GM19468 (cell line): ENCODE results near the gene ARF3.

ENCODE experiments used
- ATAC-seq: cut with Tn5 transposase; IDR thresholded peaks from one replicate; pipeline ENCODE4 v1.9.1; 2021; ENCODE audit warnings: mild to moderate bottlenecking, moderate library complexity, moderate number of reproducible peaks; ENCODE audit not compliant: unreplicated experiment; ENCODE audit errors: extremely low read depth

Gene ARF3

GRCh38 chr12:48982397-48983080 lies 25.3 kb upstream of the ARF3 start:
- ATAC-seq = no peak

GRCh38 chr12:48981757-48982157 lies 24.5 kb upstream of the ARF3 start:
- no peak for ATAC-seq

GRCh38 chr12:48980953-48981756 lies 23.9 kb upstream of the ARF3 start:
- ATAC-seq = no peak

- no peak for ATAC-seq
Observed at GRCh38 chr12:48980389-48980952, 23.2 kb upstream of the ARF3 start.

- no peak for ATAC-seq
Observed at GRCh38 chr12:48979602-48980388, 22.5 kb upstream of the ARF3 start.

GRCh38 chr12:48978741-48979601 lies 21.7 kb upstream of the ARF3 start:
- no peak for ATAC-seq

GRCh38 chr12:48978291-48978740 lies 21.0 kb upstream of the ARF3 start, which contains the start of gene WNT1:
Gene WNT1 (plus strand): TSS chr12:48978322. CDS start chr12:48978651, 329 bp downstream.
- no peak for ATAC-seq

- no peak for ATAC-seq
Observed at GRCh38 chr12:48977290-48978281, 20.3 kb upstream of the ARF3 start.

- no peak for ATAC-seq
Observed at GRCh38 chr12:48973941-48974673, 16.8 kb upstream of the ARF3 start.

GRCh38 chr12:48973531-48973930 lies 16.2 kb upstream of the ARF3 start:
- ATAC-seq = no peak

- no peak for ATAC-seq
Observed at GRCh38 chr12:48972952-48973483, 15.7 kb upstream of the ARF3 start.

GRCh38 chr12:48972213-48972951 lies 15.1 kb upstream of the ARF3 start:
- ATAC-seq = no peak

- no peak for ATAC-seq
Observed at GRCh38 chr12:48970702-48971334, 13.5 kb upstream of the ARF3 start.

GRCh38 chr12:48969833-48970701 lies 12.8 kb upstream of the ARF3 start:
- no peak for ATAC-seq

GRCh38 chr12:48969160-48969771 lies 12.0 kb upstream of the ARF3 start:
- ATAC-seq = no peak
